NCI-H2081 (cell line): ENCODE data around the gene HOXA10.

Source experiments
- DNase-seq, 2 experiments: peaks; one replicate each; lab custom pipeline; 2025; lab: John Stamatoyannopoulos, UW

The HOXA10 gene

GRCh38 chr7:27191161-27191731, 17.1 kb upstream of the HOXA10 start:
- no peak for DNase-seq

DNA sequence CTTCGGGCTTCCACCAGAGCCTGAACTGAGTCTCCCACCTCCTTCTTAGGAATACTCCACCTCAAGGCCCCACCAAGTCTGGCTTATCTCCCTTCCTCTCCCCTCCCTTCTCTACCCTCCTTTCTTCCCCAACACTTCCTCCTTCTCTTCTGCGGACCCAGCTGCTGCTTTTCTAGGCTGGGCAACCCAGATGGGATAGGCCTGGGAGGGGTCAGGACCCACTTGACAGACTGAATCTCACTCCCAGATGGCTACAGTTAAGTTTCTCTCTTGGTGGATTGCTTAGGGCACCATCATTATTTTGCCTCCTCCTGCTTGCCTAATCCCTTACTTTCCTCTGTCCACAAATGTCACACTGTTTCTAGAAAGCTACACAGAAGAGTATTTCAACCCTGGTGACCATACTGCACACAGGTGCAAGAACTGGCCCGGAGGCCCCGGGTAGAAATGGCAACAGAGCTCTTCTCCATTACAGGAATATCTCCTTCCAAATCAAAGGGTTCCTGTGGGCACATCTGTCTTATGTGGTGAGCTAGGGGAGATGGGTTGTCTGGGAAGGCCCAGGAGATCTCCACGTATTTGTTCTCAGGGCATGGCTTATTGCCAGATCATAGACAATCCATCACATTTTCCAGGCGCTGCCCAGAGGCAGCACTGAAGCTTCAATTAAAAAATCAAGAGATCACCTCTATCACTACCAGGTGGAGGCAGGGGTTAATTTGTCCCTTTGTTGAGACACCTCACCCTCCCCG, 16.1 kb upstream of the HOXA10 start:
- no peak for DNase-seq

DNA sequence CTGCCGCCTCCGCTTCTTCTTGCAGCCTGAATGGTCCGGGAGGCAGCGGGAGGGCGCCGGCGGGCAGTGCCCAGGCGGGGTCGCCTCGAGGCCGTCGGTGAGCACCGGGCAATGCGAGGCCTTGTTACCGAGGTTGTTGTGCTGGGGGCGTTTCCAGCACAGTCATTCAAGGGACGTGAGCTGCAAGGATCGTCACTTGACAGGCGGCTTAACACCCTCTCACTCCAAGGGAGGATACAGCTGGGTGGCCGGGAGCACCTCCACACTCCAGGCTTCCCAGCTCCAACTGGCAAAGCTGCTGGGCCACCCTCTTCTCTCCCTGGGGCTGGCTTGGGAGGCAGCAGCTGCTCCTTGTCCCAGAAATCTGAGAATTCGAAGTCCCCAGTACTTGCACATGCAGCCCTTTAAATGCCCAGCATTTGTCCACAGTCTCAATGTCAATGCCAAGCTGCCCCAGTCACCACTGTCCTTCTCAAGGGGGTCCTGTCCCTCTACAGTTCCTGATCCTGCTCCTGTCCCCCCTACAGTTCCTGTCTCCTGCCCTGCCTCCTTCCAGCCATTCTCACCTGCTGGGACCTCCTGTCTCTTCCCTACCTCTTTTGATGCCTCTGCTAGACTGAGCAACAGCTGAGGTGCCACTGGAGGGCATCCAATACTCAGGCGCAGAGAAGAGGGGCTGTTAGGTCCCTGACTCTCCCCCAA, 15.3 kb upstream of the HOXA10 start:
- DNase-seq, result no peak

DNA sequence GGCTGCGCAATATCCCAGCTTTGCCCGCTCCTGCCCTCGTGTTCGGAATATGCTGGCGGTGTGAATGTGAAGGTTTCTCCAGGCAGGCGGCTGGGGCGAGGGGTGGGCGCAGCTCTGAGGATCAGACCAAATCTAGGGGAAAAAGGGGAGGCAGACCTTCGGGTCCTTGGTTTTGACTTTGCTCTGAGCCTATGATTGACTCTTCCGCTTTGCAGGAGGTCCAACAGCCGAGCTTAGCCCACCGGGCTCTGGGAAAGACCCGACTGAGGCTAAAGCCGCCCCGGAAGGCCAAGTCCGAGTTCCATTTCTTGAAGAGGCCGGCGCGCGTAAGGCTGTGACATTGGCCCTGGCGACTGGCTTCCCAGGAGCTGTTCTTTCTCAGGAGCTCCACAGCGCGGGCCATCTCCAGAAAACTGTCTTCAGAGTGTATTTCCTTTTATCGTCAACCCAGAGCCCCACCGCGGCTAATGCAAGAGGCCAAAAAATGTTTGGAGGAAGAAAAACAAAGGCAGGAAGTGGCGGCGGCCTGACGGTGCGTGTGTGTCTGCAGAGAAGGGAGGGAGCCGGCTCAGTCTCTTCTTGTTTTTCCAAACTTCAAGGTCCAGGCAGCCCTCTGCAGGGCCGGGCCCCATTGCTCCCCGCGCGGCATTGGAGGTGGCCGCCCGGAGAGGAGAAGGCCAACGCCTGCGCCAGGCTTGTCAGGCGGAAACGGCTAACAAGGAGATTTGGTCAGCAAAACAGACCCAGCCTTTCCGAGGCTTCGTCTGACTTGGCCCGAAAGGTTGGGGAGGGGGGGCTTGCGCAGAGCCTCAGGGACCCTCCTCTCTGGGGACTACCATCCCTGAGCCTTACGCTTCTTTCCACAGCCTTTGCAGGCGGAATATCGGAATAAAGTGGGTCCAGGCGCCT, 14.5 kb upstream of the HOXA10 start:
- no peak for DNase-seq

GRCh38 chr7:27187475-27188385, 13.6 kb upstream of the HOXA10 start:
- DNase-seq, result no peak

- DNase-seq, result no peak
These were observed 12.8 kb upstream of the HOXA10 start for GRCh38 chr7:27186668-27187474.

GRCh38 chr7:27185854-27186667, 11.9 kb upstream of the HOXA10 start:
- no peak for DNase-seq

DNA sequence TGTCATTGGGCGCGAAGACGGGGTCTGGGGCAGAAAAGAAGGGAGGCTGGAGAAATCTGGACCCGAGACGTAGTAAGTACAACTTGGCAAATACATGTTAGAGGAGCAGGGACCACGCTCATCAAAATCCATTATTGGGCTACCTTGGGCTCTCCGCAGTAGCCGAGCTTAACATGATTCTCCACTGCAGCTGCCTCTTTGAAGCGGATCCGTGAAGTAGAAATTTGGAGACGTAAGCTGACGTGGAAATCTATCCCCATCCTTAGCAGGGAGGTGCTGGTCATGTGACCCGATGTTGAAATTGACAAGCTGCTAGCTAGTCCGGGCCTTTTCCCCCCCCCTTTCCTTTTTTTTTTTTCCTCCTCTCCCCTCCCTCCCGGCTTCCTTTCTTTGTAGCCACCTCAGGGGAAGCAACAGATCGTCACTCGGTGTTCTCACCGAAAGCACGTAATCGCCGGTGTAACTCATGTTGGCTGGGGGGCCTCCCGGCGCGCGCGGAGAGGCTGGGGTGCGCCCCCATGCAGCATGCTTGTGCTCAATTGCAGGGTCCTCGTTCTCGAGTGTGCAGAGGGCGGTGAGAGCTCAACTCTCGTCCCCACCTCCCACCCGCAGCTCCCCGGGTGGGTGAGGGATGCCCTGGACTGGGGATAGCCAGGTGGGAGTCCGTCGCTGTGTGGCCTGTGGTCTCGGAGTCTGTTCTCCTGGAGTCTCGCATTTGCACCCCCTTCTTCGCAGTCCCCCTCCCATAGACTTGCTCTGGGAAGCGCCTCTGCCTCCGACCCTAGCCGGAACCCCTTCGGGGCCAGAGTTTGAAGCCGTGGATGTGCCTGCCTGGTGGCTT, 11.1 kb upstream of the HOXA10 start, which contains the start of gene HOXA11:
TSS of gene HOXA11 (minus strand) at position 220 of the 841 bp plus-strand sequence. CDS start at position 132, 88 bp downstream.
- peak; percentile 57 to 63 for DNase-seq

DNA sequence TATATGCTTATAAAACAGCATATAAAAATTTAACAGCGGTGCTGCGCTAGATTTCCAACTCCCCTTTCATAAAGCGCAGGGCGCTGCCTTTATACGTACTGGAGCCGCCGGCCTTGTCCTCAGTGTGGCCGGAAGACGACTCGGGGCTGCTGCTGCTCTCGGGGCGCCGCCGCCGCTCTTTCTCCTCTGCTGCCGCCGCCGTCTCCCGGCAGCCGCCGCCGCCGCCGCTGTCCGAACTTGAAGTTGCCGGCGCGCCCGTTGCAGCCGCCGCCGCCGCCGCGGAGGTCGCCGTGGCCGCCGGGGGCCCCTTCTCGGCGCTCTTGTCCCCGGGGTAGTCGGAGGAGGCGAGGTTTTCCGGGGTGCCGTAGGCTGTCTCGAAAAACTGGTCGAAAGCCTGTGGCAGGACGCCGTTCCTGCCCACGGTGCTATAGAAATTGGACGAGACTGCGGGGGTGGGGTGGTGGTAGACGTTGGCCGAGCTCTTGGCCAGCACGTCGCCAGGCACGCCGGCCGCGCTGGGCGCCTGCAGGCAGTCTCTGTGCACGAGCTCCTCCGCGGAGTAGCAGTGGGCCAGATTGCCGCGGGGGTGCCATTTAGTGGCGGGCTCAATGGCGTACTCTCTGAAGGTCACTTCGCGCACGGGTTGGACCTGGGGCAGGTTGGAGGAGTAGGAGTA, 10.4 kb upstream of the HOXA10 start:
- DNase-seq, result peak; percentile 47 to 62

DNA sequence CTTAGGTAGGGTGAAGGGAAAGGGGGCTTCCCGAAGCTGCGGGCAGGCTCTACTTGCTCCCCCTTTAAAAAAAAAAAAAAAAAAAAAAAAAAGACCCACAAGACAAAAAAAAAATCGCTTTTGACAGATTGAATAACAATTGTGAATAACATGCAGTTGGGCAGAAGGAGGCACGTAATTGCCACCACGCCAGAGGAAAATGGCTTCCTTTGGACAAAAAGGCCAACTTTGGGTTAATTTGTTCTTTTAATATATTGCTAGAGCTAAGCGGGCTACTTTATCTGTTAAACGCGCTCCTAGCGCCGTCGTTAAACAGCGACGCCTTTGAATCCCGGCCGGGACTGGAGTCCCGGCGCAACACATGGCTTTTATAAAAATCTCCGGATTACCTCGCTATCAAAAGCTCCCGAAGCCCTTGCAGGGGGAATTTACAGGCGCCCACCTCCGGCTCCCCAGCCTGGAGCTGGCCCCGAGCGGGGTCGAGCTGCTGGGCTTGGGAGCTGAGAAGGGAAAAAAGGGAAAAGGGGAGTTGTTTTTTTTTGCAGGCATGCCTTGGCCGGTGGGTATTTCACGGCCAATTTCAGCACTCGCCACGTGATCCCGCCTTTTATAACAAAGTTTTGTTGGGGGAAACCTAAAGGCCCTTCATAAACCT, 9.7 kb upstream of the HOXA10 start:
- peak in 1 of 2 experiments; percentile 51 for DNase-seq

- peak; percentile 37 to 57 for DNase-seq
These were observed 9.0 kb upstream of the HOXA10 start for GRCh38 chr7:27182861-27183681.

- DNase-seq, result no peak
These were observed 8.2 kb upstream of the HOXA10 start for GRCh38 chr7:27182285-27182841.

GRCh38 chr7:27181795-27182275, 7.7 kb upstream of the HOXA10 start:
- no peak for DNase-seq

DNA sequence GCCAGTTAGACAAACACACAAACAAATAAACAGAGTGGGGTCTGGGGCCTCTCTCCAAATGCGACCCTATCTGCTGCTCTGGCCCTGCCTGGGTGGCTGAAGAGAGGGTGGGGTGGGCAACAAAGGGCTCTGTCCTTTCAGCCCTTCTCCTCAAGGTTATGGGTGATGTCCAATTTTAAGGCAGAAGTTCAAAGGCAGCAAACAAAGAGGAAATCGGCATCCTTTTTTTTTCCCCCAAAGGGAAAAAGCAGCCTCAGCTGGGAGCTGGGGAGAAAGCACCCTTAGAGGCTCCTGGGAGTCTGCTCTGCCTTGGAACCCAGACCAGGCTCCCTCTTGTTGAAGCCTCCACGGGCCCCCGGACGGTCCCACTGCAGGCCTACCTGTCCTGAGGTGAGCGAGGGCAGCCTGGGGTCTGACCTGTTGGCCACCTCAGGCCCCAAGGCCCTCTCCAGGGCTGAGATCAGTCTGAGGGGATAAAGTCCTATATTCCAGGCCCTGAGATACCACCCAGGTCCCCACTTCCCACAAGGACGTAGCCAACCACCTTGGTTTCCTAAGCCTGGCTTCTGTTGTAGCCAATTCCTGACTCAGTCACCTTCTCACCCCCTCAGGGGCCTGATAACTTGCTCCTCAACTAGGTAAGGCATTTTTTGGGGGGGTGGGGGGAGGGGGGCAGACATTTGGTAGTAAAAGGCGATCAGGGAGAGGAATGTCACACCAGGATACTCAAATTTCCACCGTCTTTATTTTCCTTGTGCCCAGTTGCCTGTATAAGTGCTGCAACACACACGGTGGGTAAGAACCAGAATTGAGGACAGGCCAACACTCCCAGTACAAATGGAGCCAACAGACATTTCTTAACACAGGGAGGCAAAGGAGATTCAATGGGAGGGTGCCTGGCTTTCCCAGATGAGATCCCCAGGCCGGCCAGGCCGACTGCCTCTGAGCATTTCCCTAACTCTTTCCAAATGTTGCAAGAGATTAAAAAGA, 6.6 kb upstream of the HOXA10 start:
- no peak for DNase-seq
